Tibial artery (tissue), 4 donors: ENCODE data around the gene SLC27A1.

Experiments
- DNase-seq, 2 donors: peaks; one replicate each; pipeline ENCODE4 v3.0.0-alpha.2; 2019
- H3K27ac ChIP-seq, 2 donors: fragments of 200-600 bp; sonication (generic) in 1 of 2; 1 replicate in 1 of 2; 2 replicates in 1 of 2; pipeline ENCODE4 v1.5.1; 2018 to 2019; ENCODE audit warnings: mild to moderate bottlenecking in 1 of 2
- H3K27me3 ChIP-seq, 2 donors: fragments of 200-600 bp; sonication (generic) in 1 of 2; one replicate each; pipeline versions ENCODE4 v1.5.1 to v1.6.0; 2016 to 2019
- H3K36me3 ChIP-seq, 3 donors: fragments of 200-600 bp; sonication (generic) in 2 of 3; one replicate each; pipeline ENCODE4 v1.5.1; 2016 to 2019; ENCODE audit warnings: mild to moderate bottlenecking in 2 of 3
- H3K4me1 ChIP-seq, 4 donors: fragments of 200-600 bp; sonication (generic) in 2 of 4; 1 replicate in 3 of 4; 2 replicates in 1 of 4; pipeline ENCODE4 v1.5.1; 2016 to 2019
- H3K4me3 ChIP-seq, 2 donors: fragments of 200-600 bp; sonication (generic) in 1 of 2; 1 replicate in 1 of 2; 2 replicates in 1 of 2; pipeline ENCODE4 v1.5.1; 2018 to 2019; ENCODE audit warnings: mild to moderate bottlenecking in 2 of 2
- H3K9me3 ChIP-seq, 3 donors: fragments of 200-600 bp; sonication (generic) in 1 of 3; one replicate each; pipeline ENCODE4 v1.5.1; 2016 to 2019
- intact Hi-C: fragments of 100-400 bp; cut with DNase I; formaldehyde crosslinking; loops from one replicate; pipeline ENCODE4 v1.15.0; 2023; ENCODE audit warnings: low total_unique reads
- TF ChIP-seq, protein P1 (sequence below), 2 experiments: fragments of 200-600 bp in 1 of 2; fragments of 450-650 bp in 1 of 2; IDR thresholded peaks; one replicate each; pipeline ENCODE4 v1.5.1; 2017 to 2019; ENCODE audit warnings: antibody characterized with exemption in 2 of 2, mild to moderate bottlenecking in 1 of 2, moderate library complexity in 1 of 2

Gene SLC27A1

GRCh38 chr19:17481986-17482385, 11.7 kb downstream of the SLC27A1 start:
- Histone ChIP-seq H3K4me3 (no peak overlapping the region), H3K27ac (no peak overlapping the region), H3K9me3 (no peaks in the 10 kb centered on the region), H3K4me1 (no peaks in the 10 kb centered on the region), H3K36me3 (peaks cover 4 to 11% (median 7%) of the 10 kb centered on the region in 3 donors), H3K27me3 (no peaks in the 10 kb centered on the region)
- TF ChIP-seq, protein P1, sequence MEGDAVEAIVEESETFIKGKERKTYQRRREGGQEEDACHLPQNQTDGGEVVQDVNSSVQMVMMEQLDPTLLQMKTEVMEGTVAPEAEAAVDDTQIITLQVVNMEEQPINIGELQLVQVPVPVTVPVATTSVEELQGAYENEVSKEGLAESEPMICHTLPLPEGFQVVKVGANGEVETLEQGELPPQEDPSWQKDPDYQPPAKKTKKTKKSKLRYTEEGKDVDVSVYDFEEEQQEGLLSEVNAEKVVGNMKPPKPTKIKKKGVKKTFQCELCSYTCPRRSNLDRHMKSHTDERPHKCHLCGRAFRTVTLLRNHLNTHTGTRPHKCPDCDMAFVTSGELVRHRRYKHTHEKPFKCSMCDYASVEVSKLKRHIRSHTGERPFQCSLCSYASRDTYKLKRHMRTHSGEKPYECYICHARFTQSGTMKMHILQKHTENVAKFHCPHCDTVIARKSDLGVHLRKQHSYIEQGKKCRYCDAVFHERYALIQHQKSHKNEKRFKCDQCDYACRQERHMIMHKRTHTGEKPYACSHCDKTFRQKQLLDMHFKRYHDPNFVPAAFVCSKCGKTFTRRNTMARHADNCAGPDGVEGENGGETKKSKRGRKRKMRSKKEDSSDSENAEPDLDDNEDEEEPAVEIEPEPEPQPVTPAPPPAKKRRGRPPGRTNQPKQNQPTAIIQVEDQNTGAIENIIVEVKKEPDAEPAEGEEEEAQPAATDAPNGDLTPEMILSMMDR (IDR thresholded peaks at IDR 0.05): no peak
- intact Hi-C loops: no loop called here
- no peak for DNase-seq

GRCh38 chr19:17482877-17483604, 12.7 kb downstream of the SLC27A1 start:
- H3K4me3 ChIP-seq: no peak overlapping the region
- TF ChIP-seq, protein P1 (IDR thresholded peaks at IDR 0.05): no peak
- intact Hi-C loops: no loop called here
- H3K36me3 ChIP-seq: peaks cover 4 to 21% (median 18%) of the 10 kb centered on the region in 3 donors
- no peaks in the 10 kb centered on the region for H3K4me1 ChIP-seq
- no peak for DNase-seq
- no peaks in the 10 kb centered on the region for H3K27me3 ChIP-seq
- H3K27ac ChIP-seq: no peak overlapping the region
- H3K9me3 ChIP-seq: no peaks in the 10 kb centered on the region

DNA sequence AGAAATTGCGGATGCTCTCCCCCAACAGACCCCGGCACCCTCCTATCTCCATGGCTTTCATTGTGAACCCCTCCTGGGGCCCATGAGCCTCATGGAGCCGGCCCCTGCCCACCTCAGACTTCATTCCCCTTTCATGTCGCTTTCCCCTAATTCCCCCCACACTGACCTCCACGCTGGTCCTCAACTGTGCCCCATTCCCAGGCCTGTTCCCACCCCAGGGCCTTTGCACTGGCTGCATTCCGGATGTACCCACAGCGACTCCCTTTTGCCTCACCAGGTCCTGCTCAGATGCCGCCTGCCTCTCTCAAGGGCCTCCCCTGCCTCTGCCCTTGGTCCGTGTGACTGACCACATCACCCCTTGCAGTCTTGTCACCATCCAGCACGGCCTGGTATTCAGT, 13.3 kb downstream of the SLC27A1 start:
- Histone ChIP-seq H3K9me3 (no peaks in the 10 kb centered on the region), H3K27me3 (no peaks in the 10 kb centered on the region), H3K27ac (no peak overlapping the region), H3K36me3 (peaks cover 4 to 27% (median 19%) of the 10 kb centered on the region in 3 donors), H3K4me1 (peaks cover 0 to 4% (median 0%) of the 10 kb centered on the region in 4 donors), H3K4me3 (no peak overlapping the region)
- no peak for DNase-seq
- intact Hi-C loops: no loop called here
- TF ChIP-seq, protein P1 (IDR thresholded peaks at IDR 0.05): no peak

GRCh38 chr19:17484520-17485185, 14.3 kb downstream of the SLC27A1 start:
- Histone ChIP-seq H3K9me3 (no peaks in the 10 kb centered on the region), H3K4me3 (no peak overlapping the region), H3K27me3 (no peaks in the 10 kb centered on the region), H3K4me1 (peaks cover 0 to 6% (median 0%) of the 10 kb centered on the region in 4 donors), H3K27ac (no peak overlapping the region), H3K36me3 (peaks cover 4 to 33% (median 22%) of the 10 kb centered on the region in 3 donors)
- TF ChIP-seq, protein P1 (IDR thresholded peaks at IDR 0.05): no peak
- no peak for DNase-seq
- intact Hi-C loops: no loop called here

- H3K36me3 ChIP-seq: peaks cover 4 to 48% (median 23%) of the 10 kb centered on the region in 3 donors
- TF ChIP-seq, protein P1 (IDR thresholded peaks at IDR 0.05): no peak
- intact Hi-C loops: no loop called here
- no peak overlapping the region for H3K27ac ChIP-seq
- no peaks in the 10 kb centered on the region for H3K9me3 ChIP-seq
- H3K27me3 ChIP-seq: no peaks in the 10 kb centered on the region
- peaks cover 0 to 6% (median 0%) of the 10 kb centered on the region in 4 donors for H3K4me1 ChIP-seq
- DNase-seq: no peak
- no peak overlapping the region for H3K4me3 ChIP-seq
Observed at GRCh38 chr19:17486545-17487240, 16.4 kb downstream of the SLC27A1 start.
